LHCN-M2 (cell line): Measurements from ENCODE around the gene STIP1. TPM values are rescaled to one million over a fixed set of nuclear protein-coding genes. Genes with fewer than 3 reads are reported as not detected.

ENCODE experiments used
- DNase-seq: peaks from one replicate; pipeline ENCODE4 v3.0.0-alpha.2; 2012; ENCODE audit warnings: low read depth
- total RNA-seq: library from RNA; depleted of rRNA; stranded (reverse); fragments of >200 nt; gene quantifications from 2 replicates; pipeline ENCODE4 v1.2.3, GENCODE V29; 2014

STIP1 gene
- total RNA-seq, 1 experiment from 2014 or later: 237 TPM

GRCh38 chr11:64157631-64158394 is 28.2 kb upstream of the STIP1 start:
- no peak for DNase-seq

- DNase-seq: no peak
These were observed 24.9 kb upstream of the STIP1 start for GRCh38 chr11:64161037-64161436.

DNA sequence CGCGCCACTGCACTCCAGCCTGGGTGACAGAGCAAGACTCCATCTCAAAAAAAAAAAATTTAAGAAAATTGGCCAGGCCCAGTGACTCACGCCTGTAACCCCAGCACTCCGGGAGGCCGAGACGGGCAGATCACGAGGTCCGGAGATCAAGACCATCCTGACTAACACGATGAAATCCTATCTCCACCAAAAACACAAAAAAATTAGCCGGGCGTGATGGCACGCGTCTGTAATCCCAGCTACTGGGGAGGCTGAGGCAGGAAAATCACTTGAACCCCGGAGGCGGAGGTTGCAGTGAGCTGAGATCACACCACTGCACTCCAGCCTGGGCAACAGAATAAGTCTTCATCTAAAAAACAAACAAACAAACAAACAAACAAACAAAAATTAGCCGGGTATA is 23.2 kb upstream of the STIP1 start:
- DNase-seq: peak; percentile 79

- DNase-seq: no peak
These were observed 22.0 kb upstream of the STIP1 start for GRCh38 chr11:64163951-64164350.

GRCh38 chr11:64164392-64165312 is 21.3 kb upstream of the STIP1 start:
- peak; percentile 88 for DNase-seq

GRCh38 chr11:64165481-64165841 is 20.5 kb upstream of the STIP1 start:
- no peak for DNase-seq

- peak; percentile 90 for DNase-seq
These were observed 19.9 kb upstream of the STIP1 start, which contains the start of gene MACROD1 for GRCh38 chr11:64165842-64166635. TSS of gene MACROD1 (minus strand) at chr11:64166113. CDS start at chr11:64165994, 119 bp downstream.

DNA sequence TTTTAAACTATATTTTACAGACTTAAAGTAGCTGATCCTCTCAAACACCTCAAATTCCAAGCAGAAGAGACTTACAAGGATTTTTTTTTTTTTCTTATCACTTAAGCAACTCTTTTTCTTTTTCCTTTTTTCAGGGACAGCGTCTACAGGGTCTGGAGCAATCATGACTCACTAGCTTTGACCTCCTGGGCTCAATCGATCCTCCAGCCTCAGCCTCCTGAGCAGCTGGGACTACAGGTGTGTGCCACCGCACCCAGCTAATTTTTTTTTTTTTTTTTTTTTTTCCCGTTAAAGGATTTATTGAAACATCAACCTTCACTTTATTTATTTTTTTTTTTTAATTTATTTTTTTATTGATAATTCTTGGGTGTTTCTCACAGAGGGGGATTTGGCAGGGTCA is 15.6 kb upstream of the STIP1 start:
- no peak for DNase-seq

- DNase-seq: no peak
These were observed 12.2 kb upstream of the STIP1 start for GRCh38 chr11:64173616-64174355.

DNA sequence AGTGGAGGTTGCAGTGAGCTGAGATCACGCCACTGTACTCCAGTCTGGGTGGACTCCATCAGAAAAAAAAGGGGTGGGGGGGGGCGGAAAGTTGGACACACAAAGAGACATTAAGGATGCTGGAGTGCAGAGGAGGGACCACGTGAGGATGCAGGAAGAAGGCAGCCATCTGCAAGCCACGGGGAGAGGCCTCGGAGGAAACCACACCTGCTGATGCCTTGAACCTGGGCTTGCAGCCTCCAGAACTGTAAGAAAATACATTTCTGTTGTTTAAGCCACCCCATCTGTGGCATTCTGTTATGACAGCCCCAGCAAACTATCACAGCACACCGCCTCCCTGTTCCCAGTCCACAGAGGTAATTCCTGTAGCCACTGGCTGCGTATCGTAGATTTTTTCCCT is 9.2 kb upstream of the STIP1 start:
- no peak for DNase-seq

- no peak for DNase-seq
These were observed 7.8 kb upstream of the STIP1 start for GRCh38 chr11:64178203-64178602.

DNA sequence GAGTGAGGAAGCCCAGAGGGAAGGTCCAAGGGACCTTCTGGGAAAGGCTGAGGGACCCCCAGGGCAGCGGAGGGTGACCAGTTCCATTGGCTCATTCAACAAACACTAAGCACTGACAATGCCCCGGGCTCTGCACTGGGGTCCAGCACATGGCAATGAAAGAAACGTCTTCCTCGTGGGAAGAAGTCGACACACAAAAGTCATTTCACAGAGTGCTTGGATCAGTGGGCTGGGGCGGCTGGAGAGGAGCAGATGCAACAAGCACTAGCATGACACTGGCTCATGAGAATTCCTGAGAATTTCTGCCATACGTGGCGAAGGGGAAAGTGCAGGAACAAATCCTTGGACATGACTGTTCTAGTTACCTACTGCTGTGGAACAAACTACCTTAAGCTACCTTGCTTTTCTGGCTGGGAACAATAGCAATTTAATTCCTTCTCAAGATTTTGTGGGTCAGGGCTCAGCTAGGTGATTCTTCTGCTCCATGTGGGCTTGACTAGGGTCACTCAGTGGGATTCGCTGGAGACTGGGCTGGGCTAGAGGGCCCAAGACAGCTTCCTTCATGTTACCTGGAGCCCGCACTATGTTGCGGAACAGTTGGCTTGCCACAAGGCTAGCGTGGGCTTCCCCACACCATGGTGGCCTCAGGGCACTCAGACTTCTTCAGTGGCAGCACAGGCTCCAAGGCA is 6.9 kb upstream of the STIP1 start:
- no peak for DNase-seq

DNA sequence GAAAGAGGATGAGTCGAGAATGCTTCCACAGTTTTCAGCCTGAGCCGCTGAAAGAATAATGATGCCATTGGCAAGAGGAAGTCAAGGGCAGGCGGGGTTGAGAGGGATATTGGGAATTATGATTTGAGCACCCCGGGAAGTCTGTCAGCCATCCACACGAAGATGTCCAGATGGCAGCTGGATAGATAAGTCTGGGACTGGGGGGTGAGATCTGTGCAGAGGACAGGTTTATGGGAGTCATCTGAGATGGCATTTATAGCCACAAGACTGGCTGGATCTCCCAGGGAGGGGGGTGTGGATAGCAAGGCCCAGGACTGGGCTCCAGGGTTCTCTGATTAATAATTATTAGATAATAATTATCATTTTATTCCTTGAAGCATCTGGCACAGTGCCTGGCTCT is 5.1 kb upstream of the STIP1 start:
- DNase-seq: peak; percentile 34

GRCh38 chr11:64181506-64182411 is 4.2 kb upstream of the STIP1 start:
- DNase-seq: peak; percentile 94

DNA sequence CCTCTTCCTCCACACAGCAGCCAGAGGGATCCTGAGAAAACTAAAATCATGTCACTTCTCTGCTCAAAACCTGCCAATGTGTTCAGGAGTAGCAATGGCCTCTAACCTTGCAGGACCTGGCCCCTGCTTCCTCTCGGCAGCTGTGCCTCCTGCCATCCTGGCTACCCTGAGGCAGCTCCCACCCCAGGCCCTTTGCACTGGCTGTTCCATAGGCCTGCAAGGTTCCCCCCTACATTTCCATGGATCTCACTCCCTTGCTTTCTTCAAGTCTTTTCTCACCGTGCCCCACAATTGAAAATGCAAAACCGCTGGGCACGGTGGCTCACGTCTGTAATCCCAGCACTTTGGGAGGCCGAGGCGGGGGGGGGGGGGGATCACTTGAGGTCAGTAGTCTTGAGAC is 2.1 kb upstream of the STIP1 start:
- DNase-seq: no peak

DNA sequence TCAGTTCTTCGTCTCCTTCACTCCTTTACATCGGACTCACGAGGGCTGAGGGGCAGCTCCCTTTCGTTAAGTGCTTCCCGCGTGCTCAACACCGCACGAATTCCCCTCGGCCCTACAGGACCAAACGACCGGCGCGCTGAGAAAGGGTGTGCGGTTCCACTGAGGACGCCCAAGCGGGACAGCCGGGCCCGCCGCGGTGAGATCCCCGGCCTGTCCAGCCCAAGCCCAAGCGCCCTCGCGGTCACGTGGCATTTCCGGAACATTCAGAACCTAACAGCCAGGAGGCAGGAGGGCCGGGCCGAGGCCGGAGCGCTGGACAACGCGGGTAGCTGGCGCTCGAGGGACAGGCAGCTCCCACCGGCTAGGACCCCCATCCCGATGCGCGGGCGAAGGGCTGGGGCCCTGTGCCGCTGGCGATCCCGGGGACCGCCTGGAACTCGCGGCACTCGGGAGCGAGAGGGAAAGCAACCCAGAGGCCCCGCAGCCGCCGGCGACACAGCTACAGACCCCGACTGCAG is 737 bp upstream of the STIP1 start:
- DNase-seq: peak; percentile 83

GRCh38 chr11:64186492-64187165 is 658 bp downstream of the STIP1 start:
- no peak for DNase-seq

DNA sequence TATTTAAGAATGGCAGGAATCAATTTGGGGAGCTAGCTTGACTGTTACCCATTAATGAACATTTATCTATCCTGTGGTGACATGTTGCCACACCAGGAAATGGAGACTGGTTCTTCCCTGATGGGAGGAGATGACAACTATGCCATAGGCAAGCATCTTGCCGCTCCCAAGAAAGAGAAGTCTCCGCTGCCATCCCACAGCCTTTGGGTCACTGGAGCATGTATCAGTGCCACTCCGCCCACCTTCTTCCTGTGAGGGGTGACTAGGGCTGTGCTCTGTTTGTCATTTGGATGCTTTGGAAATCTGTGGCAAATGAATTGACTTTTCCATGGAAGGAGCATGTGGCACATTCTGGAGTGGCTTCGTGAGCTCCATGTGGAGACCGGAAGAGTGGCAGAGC is 6.5 kb downstream of the STIP1 start:
- DNase-seq: no peak

DNA sequence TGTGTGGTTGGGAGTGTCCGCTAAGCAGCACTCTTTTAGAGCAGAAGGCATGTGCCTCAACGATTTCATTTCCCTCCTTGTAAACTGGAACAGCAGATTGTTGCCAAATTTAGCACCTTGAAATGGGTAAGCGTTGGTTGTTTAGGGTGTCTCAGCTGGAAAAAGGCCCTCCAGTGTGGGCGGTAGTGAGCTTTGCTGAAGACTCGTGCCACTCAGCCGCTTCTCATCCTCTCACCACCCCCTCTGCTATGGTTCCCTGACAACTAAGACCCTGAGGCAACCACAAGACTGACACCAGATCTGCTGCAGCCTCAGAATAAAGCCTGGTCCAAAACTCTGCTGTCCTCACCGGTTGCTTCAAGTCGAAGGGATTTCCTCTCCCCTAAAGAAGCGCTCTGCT is 10.7 kb downstream of the STIP1 start:
- DNase-seq: no peak
